Vagina (tissue), 2 donors: ENCODE data around the gene GFRA1. TPM values are rescaled to one million over a fixed set of nuclear protein-coding genes. Genes with fewer than 3 reads are reported as not detected.
A peak's percentile ranks its signal among the peaks of the same experiment; 100 is the strongest.
"Not testable (repeated sequence)": the region's sequence is repeated elsewhere in the genome, so short reads cannot be mapped to it uniquely, and the experiment has no call there.

ENCODE experiments used
- DNase-seq, 2 donors: peaks; one replicate each; pipeline ENCODE4 v3.0.0-alpha.2; 2017; ENCODE audit errors: extremely low spot score in 2 of 2
- H3K27ac ChIP-seq: fragments of 200-600 bp; sonication (generic); one replicate; pipeline ENCODE4 v1.5.1; 2019
- H3K27me3 ChIP-seq: fragments of 200-600 bp; sonication (generic); one replicate; pipeline ENCODE4 v1.5.1; 2019
- H3K36me3 ChIP-seq, 2 donors: fragments of 200-600 bp; sonication (generic); one replicate each; pipeline ENCODE4 v1.5.1; 2017 to 2019
- H3K4me1 ChIP-seq: fragments of 200-600 bp; sonication (generic); one replicate; pipeline ENCODE4 v1.5.1; 2019
- H3K4me3 ChIP-seq, 2 donors: fragments of 200-600 bp; sonication (generic); 1 replicate in 1 of 2; 2 replicates in 1 of 2; pipeline ENCODE4 v1.5.1; 2016 to 2019
- H3K9me3 ChIP-seq: fragments of 200-600 bp; sonication (generic); one replicate; pipeline ENCODE4 v1.5.1; 2019
- CTCF ChIP-seq, 3 experiments: fragments of 450-650 bp in 2 of 3; fragments of 200-600 bp in 1 of 3; sonication (generic) in 1 of 3; IDR thresholded peaks; one replicate each; pipeline ENCODE4 v1.5.1; 2017 to 2019; ENCODE audit warnings: antibody characterized with exemption in 3 of 3, mild to moderate bottlenecking in 2 of 3, moderate library complexity in 2 of 3
- POLR2A ChIP-seq, 2 donors: fragments of 450-650 bp; IDR thresholded peaks; one replicate each; pipeline ENCODE4 v1.6.1; 2017; ENCODE audit warnings: antibody characterized with exemption in 2 of 2, mild to moderate bottlenecking in 2 of 2, moderate library complexity in 2 of 2
- POLR2AphosphoS5 ChIP-seq, 2 donors: sonication (generic); formaldehyde crosslinking; IDR thresholded peaks; one replicate each; pipeline ENCODE4 v1.9.0; 2017; ENCODE audit warnings: antibody characterized with exemption in 2 of 2, mild to moderate bottlenecking in 2 of 2, low read depth in 1 of 2; ENCODE audit not compliant: insufficient read depth in 1 of 2
- intact Hi-C: fragments of 100-400 bp; cut with DNase I; formaldehyde crosslinking; loops from one replicate; pipeline ENCODE4 v1.15.1; 2023
- total RNA-seq: library from RNA; depleted of rRNA; stranded (reverse); fragments of >200 nt; gene quantifications from one replicate; pipeline ENCODE4 v1.2.3, GENCODE V29; 2016

GFRA1 gene
- total RNA-seq, 1 donor from 2014 or later = 57.7 TPM

- TF ChIP-seq POLR2A (IDR thresholded peaks at IDR 0.05) = no peak
- H3K4me3 ChIP-seq = no peak overlapping the region
- H3K9me3 ChIP-seq = no peaks in the 10 kb centered on the region
- no peak for DNase-seq
- no peaks in the 10 kb centered on the region for H3K36me3 ChIP-seq
- H3K4me1 ChIP-seq = no peaks in the 10 kb centered on the region
- intact Hi-C loops = no loop called here
- H3K27ac ChIP-seq = no peak overlapping the region
- H3K27me3 ChIP-seq = no peaks in the 10 kb centered on the region
Measured at GRCh38 chr10:116043304-116043703, 229.7 kb downstream of the GFRA1 start.

- H3K4me3 ChIP-seq = no peak overlapping the region
- TF ChIP-seq CTCF (IDR thresholded peaks at IDR 0.05) (no peak), POLR2A (IDR thresholded peaks at IDR 0.05) (no peak), POLR2AphosphoS5 (IDR thresholded peaks at IDR 0.05; ENCODE audit: insufficient read depth in 1 of 2, low read depth in 1 of 2) (no peak)
- H3K27ac ChIP-seq = no peak overlapping the region
- no peaks in the 10 kb centered on the region for H3K36me3 ChIP-seq
- peak in 1 of 2 donors; percentile 82 for DNase-seq
- H3K9me3 ChIP-seq = no peaks in the 10 kb centered on the region
- no peaks in the 10 kb centered on the region for H3K4me1 ChIP-seq
- H3K27me3 ChIP-seq = no peaks in the 10 kb centered on the region
- intact Hi-C loops = no loop called here
Measured at GRCh38 chr10:116041948-116042347, 231.1 kb downstream of the GFRA1 start.

GRCh38 chr10:116039612-116040011, 233.4 kb downstream of the GFRA1 start:
- no peaks in the 10 kb centered on the region for H3K27me3 ChIP-seq
- H3K27ac ChIP-seq = no peak overlapping the region
- no peak for DNase-seq
- H3K4me3 ChIP-seq = no peak overlapping the region
- intact Hi-C loops = no loop called here
- TF ChIP-seq POLR2AphosphoS5 (IDR thresholded peaks at IDR 0.05; ENCODE audit: insufficient read depth in 1 of 2, low read depth in 1 of 2) (no peak), POLR2A (IDR thresholded peaks at IDR 0.05) (no peak), CTCF (IDR thresholded peaks at IDR 0.05) (no peak)
- H3K36me3 ChIP-seq = no peaks in the 10 kb centered on the region
- no peaks in the 10 kb centered on the region for H3K9me3 ChIP-seq
- H3K4me1 ChIP-seq = no peaks in the 10 kb centered on the region

- Histone ChIP-seq H3K4me3 (no peak overlapping the region), H3K27me3 (no peaks in the 10 kb centered on the region), H3K9me3 (no peaks in the 10 kb centered on the region), H3K4me1 (no peaks in the 10 kb centered on the region), H3K36me3 (no peaks in the 10 kb centered on the region), H3K27ac (no peak overlapping the region)
- TF ChIP-seq CTCF (IDR thresholded peaks at IDR 0.05) (no peak), POLR2A (IDR thresholded peaks at IDR 0.05) (no peak), POLR2AphosphoS5 (IDR thresholded peaks at IDR 0.05; ENCODE audit: insufficient read depth in 1 of 2, low read depth in 1 of 2) (no peak)
- peak in 1 of 2 donors; percentile 83 for DNase-seq
- intact Hi-C loops = no loop called here
Measured at GRCh38 chr10:116038259-116038658, 234.7 kb downstream of the GFRA1 start.

- H3K9me3 ChIP-seq, H3K36me3 ChIP-seq, H3K27ac ChIP-seq, DNase-seq, H3K27me3 ChIP-seq, H3K4me1 ChIP-seq, intact Hi-C loops, H3K4me3 ChIP-seq: not testable (repeated sequence)
Measured at GRCh38 chr10:116035406-116035805, 237.6 kb downstream of the GFRA1 start.

GRCh38 chr10:116030576-116030975, 242.4 kb downstream of the GFRA1 start:
- Histone ChIP-seq H3K4me1 (no peaks in the 10 kb centered on the region), H3K4me3 (no peak overlapping the region), H3K27me3 (no peaks in the 10 kb centered on the region), H3K27ac (no peak overlapping the region), H3K9me3 (no peaks in the 10 kb centered on the region), H3K36me3 (no peaks in the 10 kb centered on the region)
- no peak for TF ChIP-seq POLR2A (IDR thresholded peaks at IDR 0.05)
- no peak for TF ChIP-seq POLR2AphosphoS5 (IDR thresholded peaks at IDR 0.05; ENCODE audit: insufficient read depth in 1 of 2, low read depth in 1 of 2)
- no peak for TF ChIP-seq CTCF (IDR thresholded peaks at IDR 0.05)
- no peak for DNase-seq
- intact Hi-C loops = no loop called here
